ENCODE data around the gene NRG3.

The NRG3 gene

GRCh38 chr10:82826132-82826531, 951.1 kb downstream of the NRG3 start:
- H3K9ac ChIP-seq (ENCODE audit: low read length), result no peak overlapping the region
- DNase-seq (ENCODE audit: low read depth), result peak; percentile 98
- no peaks in the 10 kb centered on the region for H3K9me3 ChIP-seq (ENCODE audit: control insufficient read depth, low read length)
- H3K4me1 ChIP-seq (ENCODE audit: control insufficient read depth, insufficient read depth, low read length), result no peaks in the 10 kb centered on the region
- H3K27me3 ChIP-seq (replicated peaks; ENCODE audit: control insufficient read depth, insufficient read depth, low read length), result no peaks in the 10 kb centered on the region
- H3K36me3 ChIP-seq (ENCODE audit: control insufficient read depth, insufficient read depth, low read length, severe bottlenecking), result no peaks in the 10 kb centered on the region
- no peak overlapping the region for H3K4me3 ChIP-seq (ENCODE audit: low read length)

GRCh38 chr10:82827901-82828300, 952.9 kb downstream of the NRG3 start:
- Histone ChIP-seq H3K4me3 (ENCODE audit: low read length) (no peak overlapping the region), H3K36me3 (ENCODE audit: control insufficient read depth, insufficient read depth, low read length, severe bottlenecking) (no peaks in the 10 kb centered on the region), H3K9me3 (ENCODE audit: control insufficient read depth, low read length) (no peaks in the 10 kb centered on the region), H3K27me3 (replicated peaks; ENCODE audit: control insufficient read depth, insufficient read depth, low read length) (no peaks in the 10 kb centered on the region), H3K4me1 (ENCODE audit: control insufficient read depth, insufficient read depth, low read length) (no peaks in the 10 kb centered on the region), H3K9ac (ENCODE audit: low read length) (no peak overlapping the region)
- DNase-seq (ENCODE audit: low read depth), result no peak

GRCh38 chr10:82847242-82847641, 972.2 kb downstream of the NRG3 start:
- no peak overlapping the region for H3K4me3 ChIP-seq (ENCODE audit: low read length)
- no peaks in the 10 kb centered on the region for H3K36me3 ChIP-seq (ENCODE audit: control insufficient read depth, insufficient read depth, low read length, severe bottlenecking)
- H3K4me1 ChIP-seq (ENCODE audit: control insufficient read depth, insufficient read depth, low read length), result no peaks in the 10 kb centered on the region
- peaks cover 14% of the 10 kb centered on the region for H3K9me3 ChIP-seq (ENCODE audit: control insufficient read depth, low read length)
- DNase-seq (ENCODE audit: low read depth), result no peak
- no peaks in the 10 kb centered on the region for H3K27me3 ChIP-seq (replicated peaks; ENCODE audit: control insufficient read depth, insufficient read depth, low read length)
- H3K9ac ChIP-seq (ENCODE audit: low read length), result no peak overlapping the region

- Histone ChIP-seq H3K4me3 (ENCODE audit: low read length) (no peak overlapping the region), H3K36me3 (ENCODE audit: control insufficient read depth, insufficient read depth, low read length, severe bottlenecking) (no peaks in the 10 kb centered on the region), H3K9ac (ENCODE audit: low read length) (no peak overlapping the region), H3K27me3 (replicated peaks; ENCODE audit: control insufficient read depth, insufficient read depth, low read length) (no peaks in the 10 kb centered on the region), H3K9me3 (ENCODE audit: control insufficient read depth, low read length) (peaks cover 14% of the 10 kb centered on the region), H3K4me1 (ENCODE audit: control insufficient read depth, insufficient read depth, low read length) (no peaks in the 10 kb centered on the region)
- DNase-seq (ENCODE audit: low read depth), result no peak
Measured at GRCh38 chr10:82850191-82850590, 975.2 kb downstream of the NRG3 start.

- no peak for DNase-seq (ENCODE audit: low read depth)
- no peak overlapping the region for H3K9ac ChIP-seq (ENCODE audit: low read length)
- no peaks in the 10 kb centered on the region for H3K4me1 ChIP-seq (ENCODE audit: control insufficient read depth, insufficient read depth, low read length)
- peaks cover 9% of the 10 kb centered on the region for H3K27me3 ChIP-seq (replicated peaks; ENCODE audit: control insufficient read depth, insufficient read depth, low read length)
- H3K9me3 ChIP-seq (ENCODE audit: control insufficient read depth, low read length), result no peaks in the 10 kb centered on the region
- no peak overlapping the region for H3K4me3 ChIP-seq (ENCODE audit: low read length)
- no peaks in the 10 kb centered on the region for H3K36me3 ChIP-seq (ENCODE audit: control insufficient read depth, insufficient read depth, low read length, severe bottlenecking)
Measured at GRCh38 chr10:82856957-82857613, 982.1 kb downstream of the NRG3 start.

- peaks cover 8% of the 10 kb centered on the region for H3K27me3 ChIP-seq (replicated peaks; ENCODE audit: control insufficient read depth, insufficient read depth, low read length)
- H3K9me3 ChIP-seq (ENCODE audit: control insufficient read depth, low read length), result no peaks in the 10 kb centered on the region
- H3K4me3 ChIP-seq (ENCODE audit: low read length), result no peak overlapping the region
Measured at GRCh38 chr10:82861889-82862288, 986.9 kb downstream of the NRG3 start.

GRCh38 chr10:82865366-82865765, 990.4 kb downstream of the NRG3 start:
- no peak for DNase-seq (ENCODE audit: low read depth)
- no peaks in the 10 kb centered on the region for H3K9me3 ChIP-seq (ENCODE audit: control insufficient read depth, low read length)
- no peak overlapping the region for H3K4me3 ChIP-seq (ENCODE audit: low read length)
- no peaks in the 10 kb centered on the region for H3K36me3 ChIP-seq (ENCODE audit: control insufficient read depth, insufficient read depth, low read length, severe bottlenecking)
- H3K9ac ChIP-seq (ENCODE audit: low read length), result no peak overlapping the region
- H3K27me3 ChIP-seq (replicated peaks; ENCODE audit: control insufficient read depth, insufficient read depth, low read length), result no peaks in the 10 kb centered on the region
- peaks cover 20% of the 10 kb centered on the region for H3K4me1 ChIP-seq (ENCODE audit: control insufficient read depth, insufficient read depth, low read length)

More at GRCh38 chr10:82861889-82862288, 986.9 kb downstream of the NRG3 start:
- Histone ChIP-seq H3K36me3 (ENCODE audit: control insufficient read depth, insufficient read depth, low read length, severe bottlenecking) (no peaks in the 10 kb centered on the region), H3K4me1 (ENCODE audit: control insufficient read depth, insufficient read depth, low read length) (peaks cover 15% of the 10 kb centered on the region), H3K9ac (ENCODE audit: low read length) (no peak overlapping the region)
- DNase-seq (ENCODE audit: low read depth), result no peak

- Histone ChIP-seq H3K4me3 (ENCODE audit: low read length) (no peak overlapping the region), H3K4me1 (ENCODE audit: control insufficient read depth, insufficient read depth, low read length) (peaks cover 20% of the 10 kb centered on the region), H3K9ac (ENCODE audit: low read length) (no peak overlapping the region), H3K36me3 (ENCODE audit: control insufficient read depth, insufficient read depth, low read length, severe bottlenecking) (no peaks in the 10 kb centered on the region), H3K27me3 (replicated peaks; ENCODE audit: control insufficient read depth, insufficient read depth, low read length) (no peaks in the 10 kb centered on the region), H3K9me3 (ENCODE audit: control insufficient read depth, low read length) (no peaks in the 10 kb centered on the region)
- peak; percentile 22 for DNase-seq (ENCODE audit: low read depth)
Measured at GRCh38 chr10:82866424-82867020, 991.5 kb downstream of the NRG3 start.

GRCh38 chr10:82867056-82867455, 992.1 kb downstream of the NRG3 start:
- Histone ChIP-seq H3K27me3 (replicated peaks; ENCODE audit: control insufficient read depth, insufficient read depth, low read length) (no peaks in the 10 kb centered on the region), H3K9ac (ENCODE audit: low read length) (no peak overlapping the region), H3K4me3 (ENCODE audit: low read length) (no peak overlapping the region), H3K4me1 (ENCODE audit: control insufficient read depth, insufficient read depth, low read length) (peaks cover 20% of the 10 kb centered on the region), H3K36me3 (ENCODE audit: control insufficient read depth, insufficient read depth, low read length, severe bottlenecking) (no peaks in the 10 kb centered on the region), H3K9me3 (ENCODE audit: control insufficient read depth, low read length) (no peaks in the 10 kb centered on the region)
- DNase-seq (ENCODE audit: low read depth), result no peak

GRCh38 chr10:82874671-82875070, 999.7 kb downstream of the NRG3 start:
- no peaks in the 10 kb centered on the region for H3K27me3 ChIP-seq (replicated peaks; ENCODE audit: control insufficient read depth, insufficient read depth, low read length)
- no peak overlapping the region for H3K4me3 ChIP-seq (ENCODE audit: low read length)
- peak; percentile 3 for DNase-seq (ENCODE audit: low read depth)
- no peaks in the 10 kb centered on the region for H3K4me1 ChIP-seq (ENCODE audit: control insufficient read depth, insufficient read depth, low read length)
- H3K9me3 ChIP-seq (ENCODE audit: control insufficient read depth, low read length), result no peaks in the 10 kb centered on the region
- no peak overlapping the region for H3K9ac ChIP-seq (ENCODE audit: low read length)
- no peaks in the 10 kb centered on the region for H3K36me3 ChIP-seq (ENCODE audit: control insufficient read depth, insufficient read depth, low read length, severe bottlenecking)

- Histone ChIP-seq H3K4me1 (ENCODE audit: control insufficient read depth, insufficient read depth, low read length) (no peaks in the 10 kb centered on the region), H3K9me3 (ENCODE audit: control insufficient read depth, low read length) (no peaks in the 10 kb centered on the region), H3K27me3 (replicated peaks; ENCODE audit: control insufficient read depth, insufficient read depth, low read length) (no peaks in the 10 kb centered on the region), H3K4me3 (ENCODE audit: low read length) (no peak overlapping the region), H3K9ac (ENCODE audit: low read length) (no peak overlapping the region), H3K36me3 (ENCODE audit: control insufficient read depth, insufficient read depth, low read length, severe bottlenecking) (no peaks in the 10 kb centered on the region)
- DNase-seq (ENCODE audit: low read depth), result no peak
Measured at GRCh38 chr10:82880776-82881290, 1005.8 kb downstream of the NRG3 start.
